PFSK-1 (cell line): ENCODE data around the gene CDK7.

Experiments used
- POLR2AphosphoS5 ChIP-seq: IDR thresholded peaks from 2 replicates; pipeline ENCODE4 v1.6.1; 2012; ENCODE audit warnings: low read depth, mild to moderate bottlenecking, control low read depth, low read length, moderate library complexity
- TF ChIP-seq, protein P1 (sequence below), 2 experiments: IDR thresholded peaks; 2 replicates each; pipeline versions ENCODE4 v1.6.1 to v1.8.0; 2011 to 2012; ENCODE audit warnings: low read depth in 2 of 2, low read length in 2 of 2, control low read depth in 1 of 2, inconsistent platforms in 1 of 2, mild to moderate bottlenecking in 1 of 2, moderate library complexity in 1 of 2; ENCODE audit not compliant: insufficient read depth in 1 of 2

DNA sequence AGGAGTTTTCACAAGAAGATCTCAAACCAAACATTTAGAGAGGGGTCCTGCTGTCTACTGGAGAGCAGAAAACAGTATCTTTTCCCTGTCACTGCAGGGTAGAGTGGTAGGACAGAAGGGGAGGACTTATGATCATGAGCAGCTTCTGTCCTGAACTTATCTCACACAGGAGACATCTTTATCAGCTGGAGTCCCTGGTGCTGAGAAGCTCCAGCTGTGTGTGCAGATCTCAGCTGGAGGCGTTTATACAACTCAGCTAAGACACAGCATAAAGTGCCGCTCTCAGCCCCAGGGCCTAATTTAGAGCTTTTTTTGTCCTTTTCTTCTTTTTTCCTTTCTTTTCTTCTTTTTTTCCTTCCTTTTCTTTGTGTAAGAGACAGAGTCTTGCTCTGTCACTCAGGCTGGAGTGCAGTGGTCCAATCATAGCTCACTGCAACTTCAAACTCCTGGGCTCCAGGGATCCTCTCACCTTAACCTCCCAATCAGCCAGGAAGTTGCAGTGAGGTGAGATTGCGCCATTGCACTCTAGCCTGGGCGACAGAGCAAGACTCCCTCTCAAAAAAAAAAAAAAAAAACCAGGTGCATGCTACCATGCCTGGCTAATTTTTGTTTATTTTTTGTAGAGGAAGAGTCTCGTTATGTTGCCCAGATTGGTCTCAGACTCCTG is 66.0 kb downstream of the CDK7 start:
- TF ChIP-seq, protein P1, sequence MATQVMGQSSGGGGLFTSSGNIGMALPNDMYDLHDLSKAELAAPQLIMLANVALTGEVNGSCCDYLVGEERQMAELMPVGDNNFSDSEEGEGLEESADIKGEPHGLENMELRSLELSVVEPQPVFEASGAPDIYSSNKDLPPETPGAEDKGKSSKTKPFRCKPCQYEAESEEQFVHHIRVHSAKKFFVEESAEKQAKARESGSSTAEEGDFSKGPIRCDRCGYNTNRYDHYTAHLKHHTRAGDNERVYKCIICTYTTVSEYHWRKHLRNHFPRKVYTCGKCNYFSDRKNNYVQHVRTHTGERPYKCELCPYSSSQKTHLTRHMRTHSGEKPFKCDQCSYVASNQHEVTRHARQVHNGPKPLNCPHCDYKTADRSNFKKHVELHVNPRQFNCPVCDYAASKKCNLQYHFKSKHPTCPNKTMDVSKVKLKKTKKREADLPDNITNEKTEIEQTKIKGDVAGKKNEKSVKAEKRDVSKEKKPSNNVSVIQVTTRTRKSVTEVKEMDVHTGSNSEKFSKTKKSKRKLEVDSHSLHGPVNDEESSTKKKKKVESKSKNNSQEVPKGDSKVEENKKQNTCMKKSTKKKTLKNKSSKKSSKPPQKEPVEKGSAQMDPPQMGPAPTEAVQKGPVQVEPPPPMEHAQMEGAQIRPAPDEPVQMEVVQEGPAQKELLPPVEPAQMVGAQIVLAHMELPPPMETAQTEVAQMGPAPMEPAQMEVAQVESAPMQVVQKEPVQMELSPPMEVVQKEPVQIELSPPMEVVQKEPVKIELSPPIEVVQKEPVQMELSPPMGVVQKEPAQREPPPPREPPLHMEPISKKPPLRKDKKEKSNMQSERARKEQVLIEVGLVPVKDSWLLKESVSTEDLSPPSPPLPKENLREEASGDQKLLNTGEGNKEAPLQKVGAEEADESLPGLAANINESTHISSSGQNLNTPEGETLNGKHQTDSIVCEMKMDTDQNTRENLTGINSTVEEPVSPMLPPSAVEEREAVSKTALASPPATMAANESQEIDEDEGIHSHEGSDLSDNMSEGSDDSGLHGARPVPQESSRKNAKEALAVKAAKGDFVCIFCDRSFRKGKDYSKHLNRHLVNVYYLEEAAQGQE (IDR thresholded peaks at IDR 0.05; ENCODE audit: insufficient read depth in 1 of 2, low read depth in 2 of 2, low read length in 2 of 2): no peak
- no peak for TF ChIP-seq POLR2AphosphoS5
